HepG2 (cell line): Measurements from ENCODE around the gene CLTA. TPM values are rescaled to one million over a fixed set of nuclear protein-coding genes. Genes with fewer than 3 reads are reported as not detected.

Source experiments
- HHEX ChIP-seq: IDR thresholded peaks from 2 replicates; pipeline ENCODE4 v1.6.1; 2016; ENCODE audit warnings: control low read depth
- SIX4 ChIP-seq: sonication (generic); formaldehyde crosslinking; IDR thresholded peaks from 2 replicates; pipeline ENCODE4 v1.4.0; 2020; ENCODE audit warnings: missing genetic modification reagents
- SOX13 ChIP-seq, 3 experiments: fragments of 450-650 bp in 1 of 3; sonication (generic) in 1 of 3; formaldehyde crosslinking in 1 of 3; IDR thresholded peaks in 2 of 3; conservative IDR thresholded peaks in 1 of 3; 2 replicates each; pipeline versions ENCODE4 v1.5.0 to v1.6.1; 2016 to 2020; ENCODE audit warnings: antibody characterized with exemption in 1 of 3, mild to moderate bottlenecking in 1 of 3, missing compliant biosample characterization in 1 of 3, missing genetic modification reagents in 1 of 3, moderate library complexity in 1 of 3
- polyA plus RNA-seq, 8 experiments: library from polyadenylated mRNA; depleted of rRNA in 3 of 8; stranded (reverse) in 7 of 8; unstranded in 1 of 8; fragments of >200 nt; fragmentation: Illumina TruSeq in 4 of 8; extraction: Trizol in 4 of 8; gene quantifications; 2 replicates each; pipeline versions ENCODE4 v1.2.1 to v1.2.3, GENCODE V29; 2011 to 2016; ENCODE audit warnings: low read depth in 4 of 8, missing spikeins in 1 of 8, mixed read lengths in 1 of 8; ENCODE audit not compliant: insufficient read depth in 1 of 8
- total RNA-seq, 5 experiments: library from RNA; depleted of rRNA; stranded (reverse); fragments of >200 nt; fragmentation: Illumina TruSeq; extraction: Trizol; gene quantifications; 2 replicates each; pipeline ENCODE4 v1.2.3, GENCODE V29; 2016; ENCODE audit warnings: low read depth in 1 of 5
- TF ChIP-seq, protein P1 (sequence below): sonication (generic); formaldehyde crosslinking; IDR thresholded peaks from 2 replicates; pipeline ENCODE4 v1.5.0; 2020; ENCODE audit warnings: mild to moderate bottlenecking, missing genetic modification reagents
- TF ChIP-seq, protein P2 (sequence below): sonication (generic); formaldehyde crosslinking; IDR thresholded peaks from 2 replicates; pipeline ENCODE4 v1.9.0; 2021; ENCODE audit warnings: missing genetic modification reagents, borderline replicate concordance
- TF ChIP-seq, protein P3 (sequence below): sonication (generic); formaldehyde crosslinking; IDR thresholded peaks from 2 replicates; pipeline ENCODE4 v1.5.1; 2020; ENCODE audit warnings: missing genetic modification reagents, mild to moderate bottlenecking, borderline replicate concordance

Gene CLTA
- total and polyA plus RNA-seq, 2 of the 13 experiments (the other 11 are each of a cell fraction or from before 2014, with no cell fraction given), result 143 to 222 TPM

DNA sequence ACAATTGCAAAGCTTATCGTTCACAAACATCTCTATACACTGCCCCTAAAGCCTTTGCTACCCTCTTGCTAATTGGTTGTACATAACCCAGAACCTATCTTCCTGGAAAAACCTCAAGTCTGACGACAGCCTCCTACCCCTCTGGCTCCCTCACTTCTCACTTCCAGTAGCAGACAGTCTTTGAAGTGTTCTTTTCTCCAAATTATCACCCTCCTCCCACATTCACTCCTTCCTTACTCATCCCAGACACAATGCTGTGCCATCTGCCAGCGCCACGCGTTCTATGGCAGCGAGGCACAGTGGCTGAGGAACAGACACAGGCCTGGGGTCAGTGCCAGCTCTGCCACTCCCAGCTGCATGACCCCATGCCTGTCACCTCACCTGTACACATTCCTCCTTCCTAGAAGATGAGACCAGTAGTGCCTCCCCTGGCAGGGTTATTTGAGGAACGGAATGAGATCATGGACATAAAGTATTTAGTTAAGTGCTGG lies 27.7 kb downstream of the CLTA start (continued):
- TF ChIP-seq, protein P1, sequence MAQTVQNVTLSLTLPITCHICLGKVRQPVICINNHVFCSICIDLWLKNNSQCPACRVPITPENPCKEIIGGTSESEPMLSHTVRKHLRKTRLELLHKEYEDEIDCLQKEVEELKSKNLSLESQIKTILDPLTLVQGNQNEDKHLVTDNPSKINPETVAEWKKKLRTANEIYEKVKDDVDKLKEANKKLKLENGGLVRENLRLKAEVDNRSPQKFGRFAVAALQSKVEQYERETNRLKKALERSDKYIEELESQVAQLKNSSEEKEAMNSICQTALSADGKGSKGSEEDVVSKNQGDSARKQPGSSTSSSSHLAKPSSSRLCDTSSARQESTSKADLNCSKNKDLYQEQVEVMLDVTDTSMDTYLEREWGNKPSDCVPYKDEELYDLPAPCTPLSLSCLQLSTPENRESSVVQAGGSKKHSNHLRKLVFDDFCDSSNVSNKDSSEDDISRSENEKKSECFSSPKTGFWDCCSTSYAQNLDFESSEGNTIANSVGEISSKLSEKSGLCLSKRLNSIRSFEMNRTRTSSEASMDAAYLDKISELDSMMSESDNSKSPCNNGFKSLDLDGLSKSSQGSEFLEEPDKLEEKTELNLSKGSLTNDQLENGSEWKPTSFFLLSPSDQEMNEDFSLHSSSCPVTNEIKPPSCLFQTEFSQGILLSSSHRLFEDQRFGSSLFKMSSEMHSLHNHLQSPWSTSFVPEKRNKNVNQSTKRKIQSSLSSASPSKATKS (CRISPR knock-in tag), result no peak
- TF ChIP-seq SOX13 (IDR thresholded peaks at IDR 0.05) (no peak), SOX13 (CRISPR knock-in tag; conservative IDR thresholded peaks at IDR 0.05 in 1 of 2, IDR thresholded peaks at IDR 0.05 in 1 of 2) (no peak), HHEX (no peak), SIX4 (CRISPR knock-in tag) (no peak)
- TF ChIP-seq, protein P2, sequence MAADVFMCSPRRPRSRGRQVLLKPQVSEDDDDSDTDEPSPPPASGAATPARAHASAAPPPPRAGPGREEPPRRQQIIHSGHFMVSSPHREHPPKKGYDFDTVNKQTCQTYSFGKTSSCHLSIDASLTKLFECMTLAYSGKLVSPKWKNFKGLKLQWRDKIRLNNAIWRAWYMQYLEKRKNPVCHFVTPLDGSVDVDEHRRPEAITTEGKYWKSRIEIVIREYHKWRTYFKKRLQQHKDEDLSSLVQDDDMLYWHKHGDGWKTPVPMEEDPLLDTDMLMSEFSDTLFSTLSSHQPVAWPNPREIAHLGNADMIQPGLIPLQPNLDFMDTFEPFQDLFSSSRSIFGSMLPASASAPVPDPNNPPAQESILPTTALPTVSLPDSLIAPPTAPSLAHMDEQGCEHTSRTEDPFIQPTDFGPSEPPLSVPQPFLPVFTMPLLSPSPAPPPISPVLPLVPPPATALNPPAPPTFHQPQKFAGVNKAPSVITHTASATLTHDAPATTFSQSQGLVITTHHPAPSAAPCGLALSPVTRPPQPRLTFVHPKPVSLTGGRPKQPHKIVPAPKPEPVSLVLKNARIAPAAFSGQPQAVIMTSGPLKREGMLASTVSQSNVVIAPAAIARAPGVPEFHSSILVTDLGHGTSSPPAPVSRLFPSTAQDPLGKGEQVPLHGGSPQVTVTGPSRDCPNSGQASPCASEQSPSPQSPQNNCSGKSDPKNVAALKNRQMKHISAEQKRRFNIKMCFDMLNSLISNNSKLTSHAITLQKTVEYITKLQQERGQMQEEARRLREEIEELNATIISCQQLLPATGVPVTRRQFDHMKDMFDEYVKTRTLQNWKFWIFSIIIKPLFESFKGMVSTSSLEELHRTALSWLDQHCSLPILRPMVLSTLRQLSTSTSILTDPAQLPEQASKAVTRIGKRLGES, result no peak
- TF ChIP-seq, protein P3, sequence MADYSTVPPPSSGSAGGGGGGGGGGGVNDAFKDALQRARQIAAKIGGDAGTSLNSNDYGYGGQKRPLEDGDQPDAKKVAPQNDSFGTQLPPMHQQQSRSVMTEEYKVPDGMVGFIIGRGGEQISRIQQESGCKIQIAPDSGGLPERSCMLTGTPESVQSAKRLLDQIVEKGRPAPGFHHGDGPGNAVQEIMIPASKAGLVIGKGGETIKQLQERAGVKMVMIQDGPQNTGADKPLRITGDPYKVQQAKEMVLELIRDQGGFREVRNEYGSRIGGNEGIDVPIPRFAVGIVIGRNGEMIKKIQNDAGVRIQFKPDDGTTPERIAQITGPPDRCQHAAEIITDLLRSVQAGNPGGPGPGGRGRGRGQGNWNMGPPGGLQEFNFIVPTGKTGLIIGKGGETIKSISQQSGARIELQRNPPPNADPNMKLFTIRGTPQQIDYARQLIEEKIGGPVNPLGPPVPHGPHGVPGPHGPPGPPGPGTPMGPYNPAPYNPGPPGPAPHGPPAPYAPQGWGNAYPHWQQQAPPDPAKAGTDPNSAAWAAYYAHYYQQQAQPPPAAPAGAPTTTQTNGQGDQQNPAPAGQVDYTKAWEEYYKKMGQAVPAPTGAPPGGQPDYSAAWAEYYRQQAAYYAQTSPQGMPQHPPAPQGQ (CRISPR knock-in tag), result no peak
- TF ChIP-seq, all 625 proteins: peak for 0
